ENCODE measurements around the gene TBC1D26.
"Not testable (repeated sequence)": the region's sequence is repeated elsewhere in the genome, so short reads cannot be mapped to it uniquely, and the experiment has no call there.

The TBC1D26 gene

DNA sequence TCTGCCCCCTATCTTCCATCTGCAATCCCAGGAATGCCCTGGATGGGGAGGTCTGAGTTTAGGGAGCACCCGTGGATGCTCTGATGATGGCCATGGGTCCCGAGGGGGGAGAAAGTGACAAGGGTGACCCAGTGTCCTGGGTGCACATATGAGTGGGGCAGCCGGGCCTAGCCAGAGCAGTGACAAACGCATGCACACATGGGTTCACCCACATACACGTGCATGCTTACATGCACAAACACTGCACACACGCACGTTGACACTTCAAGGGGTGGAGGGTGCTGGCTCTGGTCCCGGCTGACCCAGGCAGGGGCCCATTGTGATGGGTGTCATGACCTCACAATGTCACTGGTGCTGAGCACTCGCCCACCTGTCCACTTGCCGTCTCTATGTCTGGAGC is at the start of gene TBC1D26:
TSS of gene TBC1D26 (plus strand) at position 384 of the 400 bp plus-strand sequence. CDS start 3,066 bp downstream, outside the sequence.
- DNase-seq: not testable (repeated sequence)

DNA sequence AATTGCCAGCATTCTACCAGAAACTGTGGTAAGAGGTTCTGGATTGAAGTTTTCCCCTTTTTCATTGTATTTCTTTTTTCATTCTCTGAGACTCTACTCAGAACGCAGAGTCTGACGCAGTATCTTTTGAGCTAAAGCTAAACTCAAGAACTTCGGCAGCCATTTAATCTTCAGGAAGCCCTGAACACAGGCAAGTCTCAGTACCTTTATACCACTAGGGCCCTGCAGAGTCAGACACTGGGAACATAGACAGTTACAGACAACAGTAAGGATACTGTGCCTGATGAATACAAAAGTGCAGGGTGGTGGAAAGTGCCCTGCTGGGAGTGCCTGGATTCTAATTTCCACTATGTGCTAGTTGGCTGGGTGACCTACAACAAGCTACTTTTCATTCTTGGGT is 48.9 kb upstream of the TBC1D26 start:
- not testable (repeated sequence) for DNase-seq

DNA sequence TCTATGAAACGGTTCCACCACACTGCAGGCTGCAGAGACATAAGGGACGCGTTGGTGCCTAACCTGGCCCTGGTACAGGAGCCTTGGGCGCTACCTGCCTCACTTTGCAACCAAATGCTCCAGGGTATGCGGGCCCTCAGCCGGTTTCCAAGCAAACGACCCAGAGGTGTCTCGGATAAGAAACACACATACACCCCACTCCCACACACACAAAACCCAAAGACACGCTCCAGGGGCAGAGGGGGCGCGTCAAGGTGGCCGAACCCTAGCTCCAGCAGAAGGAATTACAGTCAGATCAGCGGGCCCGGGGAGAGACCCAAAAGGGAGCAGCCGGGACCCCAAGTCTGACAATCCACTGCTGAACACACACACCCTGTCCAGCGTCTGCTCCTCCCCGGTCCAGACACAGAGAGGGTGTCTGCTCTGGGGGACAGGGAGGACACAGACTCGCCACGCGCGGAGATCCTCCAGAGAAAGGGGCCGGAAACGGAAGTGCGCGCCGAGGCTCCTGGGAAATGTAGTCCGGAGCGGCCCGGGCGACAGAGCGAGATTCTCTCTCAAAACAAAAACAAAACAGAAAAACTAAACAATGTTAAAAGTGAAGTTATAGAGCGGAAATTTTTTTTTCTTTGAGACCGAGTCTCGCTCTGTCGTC is 48.1 kb upstream of the TBC1D26 start, which contains the start of gene TRIM16:
TSS of gene TRIM16 (minus strand) at position 488 of the 655 bp plus-strand sequence. CDS start 32,702 bp downstream, outside the sequence.
- DNase-seq: peak in 57 of 58 donors; percentile 16 to 85 (median 69)

DNA sequence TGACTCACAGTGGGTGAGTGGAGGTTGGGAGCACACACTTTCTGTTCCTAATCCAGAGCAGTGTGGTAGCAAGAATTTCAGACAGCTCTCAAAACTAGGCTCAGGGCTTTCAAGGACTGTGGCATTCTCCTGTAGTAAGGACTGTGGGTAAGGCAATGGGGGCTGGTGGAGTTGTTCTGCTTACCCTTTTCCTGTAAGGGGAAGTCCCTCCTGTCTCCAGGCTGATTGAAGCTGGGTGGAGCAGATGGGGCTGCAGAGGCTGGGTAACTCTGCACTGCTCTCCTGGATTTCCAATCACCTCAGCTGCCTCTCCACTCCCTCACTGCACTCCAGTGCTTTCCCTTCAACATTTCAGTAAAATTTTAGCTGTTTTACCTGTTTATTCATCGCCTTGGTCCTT is 44.6 kb upstream of the TBC1D26 start:
- not testable (repeated sequence) for DNase-seq

DNA sequence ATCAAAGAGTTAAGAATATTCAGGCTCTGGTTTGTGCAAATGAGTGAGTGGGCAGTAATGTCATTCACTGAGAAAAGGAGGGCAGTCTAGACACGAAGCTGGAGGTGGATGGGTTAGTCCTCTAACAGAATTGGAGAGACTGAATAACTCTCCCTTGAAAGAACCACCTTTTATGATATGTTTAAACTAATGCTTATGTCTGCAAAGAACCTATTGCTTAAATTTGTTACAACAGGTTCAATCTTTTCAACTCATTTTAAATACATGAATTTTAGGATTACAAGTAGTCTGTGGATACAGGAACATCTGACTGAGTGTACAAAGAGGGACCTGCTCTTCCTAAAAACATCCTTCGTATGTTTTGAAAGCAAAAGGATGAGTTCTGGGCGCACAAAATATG is 33.1 kb upstream of the TBC1D26 start:
- not testable (repeated sequence) for DNase-seq

DNA sequence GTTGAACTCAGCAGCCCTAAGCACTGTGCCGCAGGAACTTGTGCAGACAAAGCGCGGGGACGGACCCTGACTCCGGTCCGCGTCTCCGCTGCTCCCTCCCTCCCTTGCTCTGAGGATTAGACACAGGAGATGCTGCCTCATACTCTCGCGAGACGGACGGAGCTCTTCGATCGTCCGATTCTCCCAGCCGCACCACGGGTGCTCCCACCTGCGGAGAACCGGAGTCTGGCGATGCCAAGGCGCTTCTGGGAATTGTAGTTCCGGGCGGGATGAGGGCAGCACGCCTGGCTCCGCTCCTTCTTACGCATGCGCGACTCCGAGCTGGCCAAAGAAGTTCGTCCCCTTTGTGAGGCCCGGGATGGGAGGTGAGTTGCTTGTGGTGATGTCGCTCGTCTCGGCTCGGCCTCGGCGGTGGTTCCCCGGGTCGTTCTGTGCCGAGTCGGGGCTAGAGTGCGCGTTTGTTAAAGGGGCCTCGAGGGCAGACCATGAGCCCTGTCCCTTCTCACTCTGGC is 32.6 kb upstream of the TBC1D26 start, which contains the start of gene ZNF286A:
TSS of gene ZNF286A (plus strand) at position 340 of the 512 bp plus-strand sequence. CDS start 578 bp downstream, outside the sequence.
- DNase-seq: peak; percentile 51 to 100 (median 98)

DNA sequence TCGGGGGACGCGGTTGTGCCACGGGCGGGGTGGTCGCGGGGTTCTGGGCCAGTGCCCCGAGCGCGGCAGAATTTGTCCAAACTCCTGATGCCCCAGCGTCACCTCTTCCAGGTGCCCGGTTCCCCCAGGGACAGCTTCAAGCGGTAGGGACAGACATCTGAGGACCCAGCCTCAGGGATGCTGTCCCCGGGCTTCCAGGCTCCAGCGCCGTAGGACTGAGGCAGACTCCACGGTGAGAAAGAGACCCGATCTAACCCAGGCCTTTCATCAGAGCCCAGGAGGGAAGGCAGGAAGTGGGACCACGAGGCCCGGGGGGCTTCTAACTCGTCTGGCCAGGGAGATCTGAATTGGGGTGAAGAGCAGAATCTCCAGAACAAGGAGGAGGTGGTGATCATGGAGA is 32.1 kb upstream of the TBC1D26 start:
- not testable (repeated sequence) for DNase-seq

DNA sequence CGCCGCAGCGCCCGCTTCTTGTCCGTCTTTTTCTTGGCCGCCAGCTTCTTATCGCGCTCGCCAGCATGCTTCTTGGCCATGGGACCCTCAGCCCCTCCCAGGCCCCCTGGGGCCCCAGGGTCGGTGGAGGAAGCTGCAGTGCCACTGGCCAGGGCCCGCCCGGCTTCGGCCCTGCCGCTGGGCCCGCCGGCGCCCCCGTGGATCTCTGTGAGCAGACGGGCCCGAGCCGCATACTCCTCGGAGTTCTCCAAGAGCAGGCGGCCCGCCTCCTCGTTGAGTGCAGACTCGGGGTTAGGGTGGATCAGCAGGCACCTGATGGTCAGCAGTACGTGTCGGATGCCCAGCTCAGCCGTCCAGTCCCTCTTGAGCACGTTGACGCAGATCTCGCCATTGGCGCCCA is 27.8 kb upstream of the TBC1D26 start:
- not testable (repeated sequence) for DNase-seq

DNA sequence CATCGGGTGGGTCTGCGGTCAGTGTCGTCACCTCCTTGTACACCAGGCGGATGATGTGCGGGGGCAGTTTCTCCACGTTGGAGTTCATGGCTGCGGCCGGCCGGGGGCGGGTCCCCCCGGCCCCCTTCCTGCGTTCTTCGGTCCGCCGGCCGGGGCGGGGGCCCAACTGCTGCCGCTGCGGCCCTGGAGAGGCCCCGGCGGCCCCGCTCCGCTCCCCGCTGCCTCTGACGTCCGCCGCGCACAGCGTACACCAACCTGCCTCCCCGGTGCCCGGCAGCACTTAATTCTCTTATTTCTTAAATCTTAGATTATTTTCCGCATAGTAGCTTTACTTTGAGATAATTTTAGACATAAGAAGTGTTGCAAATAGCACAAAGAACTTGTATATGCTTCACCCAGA is 27.3 kb upstream of the TBC1D26 start:
- not testable (repeated sequence) for DNase-seq

DNA sequence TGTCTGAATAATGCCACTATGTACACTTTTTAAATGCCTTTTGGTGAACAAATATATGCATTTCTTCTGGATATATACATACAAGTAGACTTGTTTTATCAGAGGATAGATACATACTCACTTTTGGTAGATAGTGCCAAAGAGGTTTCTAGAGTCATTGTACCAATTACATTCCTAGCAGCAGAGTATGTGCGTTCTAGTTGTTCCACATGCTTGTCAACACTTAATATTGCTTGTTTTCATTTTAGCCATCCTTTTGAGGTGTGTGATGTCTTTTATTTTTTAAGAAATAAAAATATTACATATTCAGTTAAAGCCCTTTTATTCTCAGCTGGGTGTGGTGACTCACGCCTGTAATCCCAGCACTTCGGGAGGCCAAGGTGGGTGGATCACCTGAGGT is 23.2 kb upstream of the TBC1D26 start:
- DNase-seq: not testable (repeated sequence)

DNA sequence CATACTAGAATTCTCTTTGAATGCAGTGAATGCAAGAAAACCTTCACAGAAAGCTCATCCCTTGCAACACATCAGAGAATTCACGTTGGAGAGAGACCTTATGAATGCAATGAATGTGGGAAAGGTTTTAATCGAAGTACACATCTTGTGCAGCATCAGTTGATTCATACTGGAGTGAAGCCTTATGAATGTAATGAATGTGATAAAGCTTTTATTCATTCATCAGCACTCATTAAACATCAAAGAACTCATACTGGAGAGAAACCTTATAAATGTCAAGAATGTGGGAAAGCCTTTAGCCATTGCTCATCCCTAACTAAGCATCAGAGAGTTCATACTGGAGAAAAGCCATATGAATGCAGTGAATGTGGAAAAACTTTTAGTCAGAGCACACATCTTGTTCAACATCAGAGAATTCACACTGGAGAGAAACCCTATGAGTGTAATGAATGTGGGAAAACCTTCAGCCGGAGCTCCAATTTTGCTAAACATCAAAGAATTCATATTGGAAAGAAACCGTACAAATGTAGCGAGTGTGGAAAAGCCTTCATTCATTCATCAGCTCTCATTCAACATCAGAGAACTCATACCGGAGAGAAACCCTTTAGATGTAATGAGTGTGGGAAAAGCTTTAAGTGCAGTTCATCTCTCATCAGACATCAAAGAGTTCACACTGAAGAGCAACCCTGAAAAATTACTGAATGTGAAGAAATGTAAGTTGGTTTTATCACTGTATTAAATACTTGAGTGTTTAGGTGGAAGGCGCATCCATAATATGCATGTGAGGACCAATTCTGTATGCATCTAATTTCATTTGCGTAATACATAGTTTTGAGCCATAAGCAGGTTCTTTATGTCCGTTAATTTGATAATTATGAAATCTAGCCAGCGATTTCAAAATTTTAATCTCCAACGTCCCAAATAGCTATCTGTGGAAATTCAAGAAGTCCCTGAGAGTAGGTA is 15.2 kb upstream of the TBC1D26 start:
- DNase-seq: not testable (repeated sequence)

DNA sequence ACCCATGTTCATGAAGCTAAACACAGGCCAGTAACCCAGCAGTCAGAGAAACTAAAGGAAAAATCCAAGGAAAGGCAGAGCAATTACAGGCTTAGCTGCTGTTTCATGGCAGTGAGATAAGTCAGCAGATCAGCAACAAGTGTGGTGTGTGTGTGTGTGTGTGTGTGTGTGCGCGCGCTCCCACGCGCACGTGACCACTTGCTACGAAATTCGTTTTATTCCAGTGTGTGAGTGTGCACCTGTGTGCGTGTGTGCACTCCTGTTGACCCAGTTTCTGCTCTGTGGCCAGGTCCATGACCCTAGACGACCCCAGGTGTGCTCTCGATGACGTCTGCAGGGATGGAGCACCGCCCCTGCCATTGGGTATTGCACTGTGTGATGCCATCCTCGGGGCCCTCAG is 1.5 kb upstream of the TBC1D26 start:
- not testable (repeated sequence) for DNase-seq

DNA sequence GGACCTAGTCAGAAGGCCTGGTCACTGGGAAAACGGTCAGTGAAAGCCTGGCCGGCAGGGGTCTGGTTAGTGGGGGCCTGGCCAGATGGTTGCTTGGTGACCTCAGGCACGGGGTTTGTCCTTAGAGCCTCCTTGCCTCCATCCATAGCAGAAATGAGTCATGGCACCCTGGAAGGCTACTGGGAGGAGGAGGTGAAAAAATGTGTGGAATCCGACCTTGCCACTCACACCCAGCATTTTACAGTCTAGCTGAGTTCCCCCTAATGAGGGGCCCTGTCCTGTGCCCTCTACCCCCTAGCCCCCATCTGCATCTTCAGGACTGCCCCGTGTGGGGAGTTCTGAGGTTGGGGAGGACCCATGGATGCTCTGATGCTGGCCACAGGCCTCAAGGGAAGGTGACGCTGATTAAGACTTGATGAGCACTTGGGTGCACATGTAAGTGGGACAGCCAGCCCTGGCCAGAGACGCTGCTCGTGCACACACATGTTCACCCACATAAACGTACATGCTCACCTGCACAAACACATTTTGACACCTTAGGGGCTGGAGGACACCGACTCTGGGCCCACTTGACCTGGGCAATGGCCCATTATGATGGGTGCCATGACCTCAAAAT is 1.2 kb downstream of the TBC1D26 start:
- not testable (repeated sequence) for DNase-seq

DNA sequence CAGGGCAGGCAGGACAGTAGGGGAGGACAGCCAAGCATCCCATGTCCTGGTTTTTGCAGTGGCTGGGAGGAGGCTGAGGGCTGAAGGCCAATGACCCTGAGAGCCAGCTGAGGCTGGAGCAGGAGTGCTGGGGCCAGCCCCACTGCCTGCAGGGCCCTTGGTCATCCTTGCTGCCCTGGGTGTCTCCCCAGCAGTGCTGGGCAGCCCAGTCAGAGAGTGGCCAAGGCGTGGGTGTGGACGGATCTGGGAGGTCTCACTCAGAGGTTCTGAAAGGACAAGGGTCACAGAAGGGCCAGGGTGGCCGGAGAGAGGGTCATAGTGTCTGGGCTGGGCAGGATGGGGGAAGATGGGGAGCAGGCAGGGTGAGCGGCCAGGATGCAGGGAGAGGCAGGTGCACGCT is 4.5 kb downstream of the TBC1D26 start:
- DNase-seq: not testable (repeated sequence)

DNA sequence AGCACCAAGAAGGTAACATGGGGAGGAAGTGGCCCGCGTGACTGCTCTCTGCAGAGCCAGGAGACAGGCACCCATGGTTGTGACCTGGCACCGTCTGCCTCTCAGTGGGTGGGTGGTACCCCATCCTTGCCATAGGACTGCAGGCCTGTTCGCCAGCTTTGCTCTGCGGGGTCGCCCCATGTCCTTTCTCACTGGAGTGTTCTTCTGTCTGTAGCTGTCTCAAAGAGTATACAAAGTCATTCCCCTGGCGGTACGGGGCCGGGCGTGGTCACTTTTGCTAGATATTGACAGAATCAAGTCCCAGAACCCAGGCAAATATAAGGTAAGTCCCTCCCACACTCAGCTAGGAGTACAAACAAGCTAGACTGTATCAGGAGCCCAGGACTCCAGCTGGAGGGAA is 6.0 kb downstream of the TBC1D26 start:
- no peak for DNase-seq

DNA sequence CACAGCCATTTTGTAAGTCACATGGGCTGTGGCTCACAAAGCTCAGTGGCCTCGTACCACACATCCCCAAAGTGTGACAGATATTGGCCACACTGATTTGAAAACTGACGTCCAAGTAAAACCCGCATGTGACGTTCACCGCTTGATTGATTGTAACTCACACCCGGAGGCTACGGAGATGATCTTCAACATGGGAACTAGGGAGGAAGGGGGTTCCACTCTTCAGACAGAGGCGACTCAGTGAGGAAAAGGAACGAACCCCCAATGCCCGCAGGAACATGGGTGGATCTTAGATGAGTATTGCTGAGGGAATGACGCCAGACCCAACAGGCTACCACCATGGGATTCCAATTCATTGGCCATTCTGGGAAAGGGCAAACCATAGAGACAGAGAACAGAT is 7.2 kb downstream of the TBC1D26 start:
- not testable (repeated sequence) for DNase-seq

DNA sequence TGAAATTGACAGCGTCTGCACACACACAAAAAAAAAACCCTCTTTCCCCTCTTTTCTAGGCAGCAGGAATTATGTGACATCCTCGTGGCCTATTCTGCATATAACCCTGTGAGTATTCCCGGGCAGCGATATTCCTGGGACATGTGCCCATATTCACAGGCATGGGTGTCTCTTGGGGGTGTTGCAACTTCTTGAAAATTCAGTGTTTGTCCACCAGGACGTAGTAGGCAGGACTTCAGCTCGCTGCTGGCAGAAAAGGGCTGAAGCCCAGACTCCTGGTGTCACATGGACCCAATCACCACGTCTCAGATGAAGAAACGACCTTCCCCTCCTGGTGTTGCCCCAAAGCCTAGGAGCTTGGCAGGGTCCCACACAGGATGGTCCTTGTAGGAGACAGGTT is 8.0 kb downstream of the TBC1D26 start:
- not testable (repeated sequence) for DNase-seq

DNA sequence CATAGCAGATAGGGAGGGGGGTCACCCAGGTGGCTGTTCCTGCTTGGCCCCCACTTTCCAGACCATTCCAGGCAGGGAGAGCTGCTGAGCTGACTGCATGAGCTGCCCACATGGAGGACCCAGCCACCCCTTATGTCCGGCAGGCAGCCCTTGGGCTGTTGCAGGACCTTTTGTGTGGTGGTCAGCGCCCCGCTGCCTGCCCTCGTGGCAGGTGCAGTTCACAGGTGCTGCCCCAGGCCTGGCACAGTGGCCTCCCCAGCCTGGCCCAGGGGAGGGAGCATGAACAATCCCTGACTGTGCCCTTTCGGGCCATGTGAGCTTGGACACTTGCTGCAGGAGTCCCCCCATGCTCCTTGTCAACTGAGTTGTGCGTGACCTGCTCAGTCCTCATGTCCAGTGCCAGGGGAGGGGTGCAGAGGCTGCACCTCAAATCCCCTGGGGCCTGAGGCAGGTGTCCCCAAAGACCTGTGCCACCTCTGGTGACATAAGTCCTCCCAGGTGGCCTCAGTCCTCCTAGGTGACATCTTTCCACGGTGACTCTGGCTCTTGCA is 8.6 kb downstream of the TBC1D26 start:
- no peak for DNase-seq

DNA sequence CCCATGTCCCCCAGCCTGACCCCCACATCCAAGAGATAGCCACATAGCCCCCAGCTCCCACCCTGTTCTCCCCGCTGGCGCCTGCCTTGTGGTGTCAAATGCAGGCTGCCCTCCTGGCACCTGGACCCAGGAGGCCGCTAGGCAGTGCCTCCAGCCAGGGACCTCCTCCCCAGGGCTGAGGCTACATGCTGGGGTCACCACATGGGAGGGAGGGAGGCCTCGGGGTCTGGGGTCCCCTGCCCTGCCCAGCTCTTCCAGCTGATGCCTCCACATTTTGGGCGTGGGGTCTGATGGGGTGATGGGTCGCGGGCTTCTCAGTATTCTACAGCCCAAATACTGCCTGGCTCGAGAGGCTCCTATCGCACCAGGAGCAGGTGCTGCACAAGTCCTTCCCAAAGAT is 9.5 kb downstream of the TBC1D26 start:
- DNase-seq: no peak

DNA sequence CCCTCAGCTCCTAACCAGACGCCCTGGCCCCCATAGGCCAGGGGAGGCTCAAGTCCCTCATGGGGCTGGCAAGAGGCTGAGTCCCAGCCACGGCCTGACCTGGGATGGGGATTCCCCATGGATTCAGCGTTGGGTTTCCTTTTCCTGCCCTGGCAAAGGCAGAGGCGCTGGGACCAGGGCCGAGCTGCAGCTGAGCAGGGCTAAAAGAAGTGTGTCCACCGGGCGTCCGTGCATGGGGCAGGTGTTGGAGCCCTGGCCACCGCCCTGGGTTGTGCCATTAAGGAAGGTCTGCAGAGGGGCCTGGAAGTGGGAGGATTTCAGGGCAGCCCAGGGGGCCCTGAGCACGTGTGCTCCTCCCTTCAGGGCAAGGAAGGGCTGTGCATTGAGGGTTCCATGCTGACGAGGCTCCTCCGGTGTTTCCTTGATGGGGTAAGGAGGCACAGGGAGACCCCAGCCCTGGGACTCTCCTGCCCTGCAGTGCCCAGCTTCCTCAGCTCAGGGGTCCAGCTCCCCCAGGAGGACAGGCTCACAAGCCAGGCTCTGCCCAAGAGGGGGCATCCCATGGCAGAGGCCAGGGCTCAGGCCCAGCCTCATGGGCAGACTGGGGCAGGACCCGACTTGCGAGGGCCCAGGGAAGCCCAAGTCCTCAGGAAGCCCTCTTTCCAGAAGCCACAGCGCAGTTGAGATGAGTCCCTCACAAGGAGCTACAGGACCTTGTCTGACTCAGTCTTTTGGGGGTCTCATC is 10.1 kb downstream of the TBC1D26 start:
- DNase-seq: no peak

Measured in anterior cingulate cortex (tissue), 58 donors.